GM23338 (cell line): ENCODE data around the gene LPGAT1. TPM values are rescaled to one million over a fixed set of nuclear protein-coding genes. Genes with fewer than 3 reads are reported as not detected.

Source experiments
- ATAC-seq: fragments of 200-7000 bp; cut with Tn5 transposase; 3 replicates; pipeline ENCODE4 v1.9.1; 2020
- DNase-seq: peaks from one replicate; pipeline ENCODE4 v3.0.0-alpha.2; 2015; ENCODE audit warnings: low spot score
- H2AFZ ChIP-seq: fragments of 200-600 bp; sonication (generic); 2 replicates; pipeline ENCODE4 v1.8.0; 2016; ENCODE audit warnings: antibody characterized with exemption, mild to moderate bottlenecking, moderate library complexity
- H3F3A ChIP-seq: fragments of 200-600 bp; sonication (generic); replicated peaks from 2 replicates; pipeline ENCODE4 v1.8.0; 2017; ENCODE audit warnings: antibody characterized with exemption, mixed run types, low read depth
- H3K27ac ChIP-seq: fragments of 200-600 bp; sonication (generic); 2 replicates; pipeline ENCODE4 v1.6.1; 2016; ENCODE audit warnings: low read depth
- H3K27me3 ChIP-seq: fragments of 200-600 bp; sonication (generic); 2 replicates; pipeline ENCODE4 v1.8.0; 2016; ENCODE audit warnings: mild to moderate bottlenecking, mixed run types, moderate library complexity; ENCODE audit not compliant: insufficient read depth
- H3K36me3 ChIP-seq: fragments of 200-600 bp; sonication (generic); 2 replicates; pipeline ENCODE4 v1.8.0; 2016; ENCODE audit warnings: mild to moderate bottlenecking; ENCODE audit not compliant: insufficient read depth
- H3K4me1 ChIP-seq: fragments of 200-600 bp; sonication (generic); 2 replicates; pipeline ENCODE4 v1.8.0; 2016; ENCODE audit warnings: mild to moderate bottlenecking, moderate library complexity; ENCODE audit not compliant: insufficient read depth
- H3K4me2 ChIP-seq: fragments of 200-600 bp; sonication (generic); 2 replicates; pipeline ENCODE4 v1.7.1; 2017; ENCODE audit warnings: mixed run types
- H3K4me3 ChIP-seq: fragments of 200-600 bp; sonication (generic); 2 replicates; pipeline ENCODE4 v1.6.1; 2016; ENCODE audit warnings: mixed run types
- H3K79me2 ChIP-seq: fragments of 200-600 bp; sonication (generic); replicated peaks from 2 replicates; pipeline ENCODE4 v1.8.0; 2017; ENCODE audit warnings: mild to moderate bottlenecking; ENCODE audit not compliant: insufficient read depth
- H3K9me2 ChIP-seq: fragments of 200-600 bp; sonication (generic); 2 replicates; pipeline ENCODE4 v1.8.0; 2017; ENCODE audit not compliant: insufficient read depth
- H4K20me1 ChIP-seq: fragments of 200-600 bp; sonication (generic); replicated peaks from 2 replicates; pipeline ENCODE4 v1.8.0; 2017; ENCODE audit warnings: mild to moderate bottlenecking; ENCODE audit not compliant: insufficient read depth
- H3K27ac Mint-ChIP-seq: 2 replicates; pipeline ENCODE4 v1.8.0; 2020; ENCODE audit warnings: inconsistent platforms, mild to moderate bottlenecking, moderate library complexity, mixed read lengths
- H3K27me3 Mint-ChIP-seq: 3 replicates; pipeline ENCODE4 v1.8.0; 2022; ENCODE audit warnings: low read depth, mild to moderate bottlenecking, moderate library complexity, mixed read lengths, inconsistent platforms; ENCODE audit not compliant: insufficient read depth, poor library complexity
- H3K36me3 Mint-ChIP-seq: 3 replicates; pipeline ENCODE4 v1.8.0; 2021; ENCODE audit warnings: low read depth, mild to moderate bottlenecking, inconsistent platforms, moderate library complexity, mixed read lengths
- H3K4me1 Mint-ChIP-seq: 3 replicates; pipeline ENCODE4 v1.8.0; 2020; ENCODE audit warnings: mild to moderate bottlenecking, inconsistent platforms, mixed read lengths
- H3K4me3 Mint-ChIP-seq: 3 replicates; pipeline ENCODE4 v1.8.0; 2021; ENCODE audit warnings: moderate library complexity, mild to moderate bottlenecking, inconsistent platforms, mixed read lengths
- H3K9me3 Mint-ChIP-seq: 3 replicates; pipeline ENCODE4 v1.8.0; 2020; ENCODE audit warnings: moderate library complexity, mild to moderate bottlenecking, inconsistent platforms, mixed read lengths
- CREB1 ChIP-seq: fragments of 250-450 bp; sonication (Bioruptor Pico); IDR thresholded peaks from 2 replicates; pipeline ENCODE4 v1.5.0; 2020; ENCODE audit warnings: low read depth, mild to moderate bottlenecking, moderate library complexity
- EZH2 ChIP-seq: fragments of 200-600 bp; sonication (generic); IDR thresholded peaks from one replicate; pipeline ENCODE4 v1.8.0; 2017; ENCODE audit warnings: antibody characterized with exemption, mild to moderate bottlenecking, low read depth; ENCODE audit not compliant: unreplicated experiment
- EZH2phosphoT487 ChIP-seq: fragments of 200-600 bp; sonication (generic); IDR thresholded peaks from one replicate; pipeline ENCODE4 v1.8.1; 2018; ENCODE audit warnings: antibody characterized with exemption; ENCODE audit not compliant: unreplicated experiment
- STAT1 ChIP-seq: IDR thresholded peaks from one replicate; pipeline ENCODE4 v1.6.1; 2016; ENCODE audit warnings: antibody characterized with exemption; ENCODE audit not compliant: unreplicated experiment
- ZNF114 ChIP-seq: fragments of 250-450 bp; sonication (Bioruptor Pico); IDR thresholded peaks from 2 replicates; pipeline ENCODE4 v1.5.0; 2020; ENCODE audit warnings: mild to moderate bottlenecking, moderate library complexity
- polyA plus RNA-seq: library from polyadenylated mRNA; unstranded; fragments of >200 nt; fragmentation: Nextera tagmentation; extraction: Ambion mirVana; gene quantifications from 2 replicates; pipeline ENCODE4 v1.2.1, GENCODE V29; 2016
- total RNA-seq: library from RNA; depleted of rRNA; stranded (reverse); fragments of >200 nt; shearing (Covaris generic); gene quantifications from 2 replicates; pipeline ENCODE4 v1.2.3, GENCODE V29; 2014
- TF ChIP-seq, protein P1 (sequence below), 2 experiments: fragments of 200-600 bp in 1 of 2; sonication (generic) in 1 of 2; conservative IDR thresholded peaks; 2 replicates each; pipeline versions ENCODE4 v1.5.1 to v1.6.1; 2016 to 2017; ENCODE audit warnings: antibody characterized with exemption in 2 of 2, low read depth in 2 of 2, mild to moderate bottlenecking in 2 of 2, moderate library complexity in 1 of 2
- TF ChIP-seq, protein P2 (sequence below): fragments of 250-450 bp; sonication (Bioruptor Pico); IDR thresholded peaks from 2 replicates; pipeline ENCODE4 v1.5.0; 2020; ENCODE audit warnings: mild to moderate bottlenecking, moderate library complexity

The LPGAT1 gene
- total and polyA plus RNA-seq, 2 experiments from 2014 or later: 3.3 to 16.4 TPM

DNA sequence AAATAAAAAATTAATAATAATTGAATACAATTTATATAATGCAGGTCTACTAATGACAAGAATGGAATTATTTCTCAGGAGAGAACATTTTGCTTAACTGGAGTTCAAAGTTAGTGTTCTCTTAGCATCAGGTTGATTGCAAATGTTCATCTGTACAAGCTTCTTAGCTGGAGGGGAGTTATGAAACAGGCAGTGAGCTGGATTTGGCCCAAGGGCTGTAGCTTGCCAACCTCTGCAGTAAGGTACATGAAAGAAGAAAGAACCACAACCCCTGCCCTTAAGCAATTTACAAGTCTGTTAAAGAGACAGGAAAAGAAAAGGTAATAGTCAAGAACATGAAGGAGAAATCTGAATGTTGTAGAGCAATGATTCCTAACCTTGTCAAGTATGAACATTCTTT, 17.0 kb downstream of the LPGAT1 start:
- no peaks in the 10 kb centered on the region for H4K20me1 ChIP-seq
- no peak for ATAC-seq
- no peak for TF ChIP-seq STAT1
- TF ChIP-seq, protein P1, sequence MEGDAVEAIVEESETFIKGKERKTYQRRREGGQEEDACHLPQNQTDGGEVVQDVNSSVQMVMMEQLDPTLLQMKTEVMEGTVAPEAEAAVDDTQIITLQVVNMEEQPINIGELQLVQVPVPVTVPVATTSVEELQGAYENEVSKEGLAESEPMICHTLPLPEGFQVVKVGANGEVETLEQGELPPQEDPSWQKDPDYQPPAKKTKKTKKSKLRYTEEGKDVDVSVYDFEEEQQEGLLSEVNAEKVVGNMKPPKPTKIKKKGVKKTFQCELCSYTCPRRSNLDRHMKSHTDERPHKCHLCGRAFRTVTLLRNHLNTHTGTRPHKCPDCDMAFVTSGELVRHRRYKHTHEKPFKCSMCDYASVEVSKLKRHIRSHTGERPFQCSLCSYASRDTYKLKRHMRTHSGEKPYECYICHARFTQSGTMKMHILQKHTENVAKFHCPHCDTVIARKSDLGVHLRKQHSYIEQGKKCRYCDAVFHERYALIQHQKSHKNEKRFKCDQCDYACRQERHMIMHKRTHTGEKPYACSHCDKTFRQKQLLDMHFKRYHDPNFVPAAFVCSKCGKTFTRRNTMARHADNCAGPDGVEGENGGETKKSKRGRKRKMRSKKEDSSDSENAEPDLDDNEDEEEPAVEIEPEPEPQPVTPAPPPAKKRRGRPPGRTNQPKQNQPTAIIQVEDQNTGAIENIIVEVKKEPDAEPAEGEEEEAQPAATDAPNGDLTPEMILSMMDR (conservative IDR thresholded peaks at IDR 0.05; ENCODE audit: low read depth in 2 of 2): no peak
- no peak for TF ChIP-seq EZH2
- TF ChIP-seq CREB1 (CRISPR knock-in tag): no peak
- no peak for TF ChIP-seq EZH2phosphoT487
- TF ChIP-seq, protein P2, sequence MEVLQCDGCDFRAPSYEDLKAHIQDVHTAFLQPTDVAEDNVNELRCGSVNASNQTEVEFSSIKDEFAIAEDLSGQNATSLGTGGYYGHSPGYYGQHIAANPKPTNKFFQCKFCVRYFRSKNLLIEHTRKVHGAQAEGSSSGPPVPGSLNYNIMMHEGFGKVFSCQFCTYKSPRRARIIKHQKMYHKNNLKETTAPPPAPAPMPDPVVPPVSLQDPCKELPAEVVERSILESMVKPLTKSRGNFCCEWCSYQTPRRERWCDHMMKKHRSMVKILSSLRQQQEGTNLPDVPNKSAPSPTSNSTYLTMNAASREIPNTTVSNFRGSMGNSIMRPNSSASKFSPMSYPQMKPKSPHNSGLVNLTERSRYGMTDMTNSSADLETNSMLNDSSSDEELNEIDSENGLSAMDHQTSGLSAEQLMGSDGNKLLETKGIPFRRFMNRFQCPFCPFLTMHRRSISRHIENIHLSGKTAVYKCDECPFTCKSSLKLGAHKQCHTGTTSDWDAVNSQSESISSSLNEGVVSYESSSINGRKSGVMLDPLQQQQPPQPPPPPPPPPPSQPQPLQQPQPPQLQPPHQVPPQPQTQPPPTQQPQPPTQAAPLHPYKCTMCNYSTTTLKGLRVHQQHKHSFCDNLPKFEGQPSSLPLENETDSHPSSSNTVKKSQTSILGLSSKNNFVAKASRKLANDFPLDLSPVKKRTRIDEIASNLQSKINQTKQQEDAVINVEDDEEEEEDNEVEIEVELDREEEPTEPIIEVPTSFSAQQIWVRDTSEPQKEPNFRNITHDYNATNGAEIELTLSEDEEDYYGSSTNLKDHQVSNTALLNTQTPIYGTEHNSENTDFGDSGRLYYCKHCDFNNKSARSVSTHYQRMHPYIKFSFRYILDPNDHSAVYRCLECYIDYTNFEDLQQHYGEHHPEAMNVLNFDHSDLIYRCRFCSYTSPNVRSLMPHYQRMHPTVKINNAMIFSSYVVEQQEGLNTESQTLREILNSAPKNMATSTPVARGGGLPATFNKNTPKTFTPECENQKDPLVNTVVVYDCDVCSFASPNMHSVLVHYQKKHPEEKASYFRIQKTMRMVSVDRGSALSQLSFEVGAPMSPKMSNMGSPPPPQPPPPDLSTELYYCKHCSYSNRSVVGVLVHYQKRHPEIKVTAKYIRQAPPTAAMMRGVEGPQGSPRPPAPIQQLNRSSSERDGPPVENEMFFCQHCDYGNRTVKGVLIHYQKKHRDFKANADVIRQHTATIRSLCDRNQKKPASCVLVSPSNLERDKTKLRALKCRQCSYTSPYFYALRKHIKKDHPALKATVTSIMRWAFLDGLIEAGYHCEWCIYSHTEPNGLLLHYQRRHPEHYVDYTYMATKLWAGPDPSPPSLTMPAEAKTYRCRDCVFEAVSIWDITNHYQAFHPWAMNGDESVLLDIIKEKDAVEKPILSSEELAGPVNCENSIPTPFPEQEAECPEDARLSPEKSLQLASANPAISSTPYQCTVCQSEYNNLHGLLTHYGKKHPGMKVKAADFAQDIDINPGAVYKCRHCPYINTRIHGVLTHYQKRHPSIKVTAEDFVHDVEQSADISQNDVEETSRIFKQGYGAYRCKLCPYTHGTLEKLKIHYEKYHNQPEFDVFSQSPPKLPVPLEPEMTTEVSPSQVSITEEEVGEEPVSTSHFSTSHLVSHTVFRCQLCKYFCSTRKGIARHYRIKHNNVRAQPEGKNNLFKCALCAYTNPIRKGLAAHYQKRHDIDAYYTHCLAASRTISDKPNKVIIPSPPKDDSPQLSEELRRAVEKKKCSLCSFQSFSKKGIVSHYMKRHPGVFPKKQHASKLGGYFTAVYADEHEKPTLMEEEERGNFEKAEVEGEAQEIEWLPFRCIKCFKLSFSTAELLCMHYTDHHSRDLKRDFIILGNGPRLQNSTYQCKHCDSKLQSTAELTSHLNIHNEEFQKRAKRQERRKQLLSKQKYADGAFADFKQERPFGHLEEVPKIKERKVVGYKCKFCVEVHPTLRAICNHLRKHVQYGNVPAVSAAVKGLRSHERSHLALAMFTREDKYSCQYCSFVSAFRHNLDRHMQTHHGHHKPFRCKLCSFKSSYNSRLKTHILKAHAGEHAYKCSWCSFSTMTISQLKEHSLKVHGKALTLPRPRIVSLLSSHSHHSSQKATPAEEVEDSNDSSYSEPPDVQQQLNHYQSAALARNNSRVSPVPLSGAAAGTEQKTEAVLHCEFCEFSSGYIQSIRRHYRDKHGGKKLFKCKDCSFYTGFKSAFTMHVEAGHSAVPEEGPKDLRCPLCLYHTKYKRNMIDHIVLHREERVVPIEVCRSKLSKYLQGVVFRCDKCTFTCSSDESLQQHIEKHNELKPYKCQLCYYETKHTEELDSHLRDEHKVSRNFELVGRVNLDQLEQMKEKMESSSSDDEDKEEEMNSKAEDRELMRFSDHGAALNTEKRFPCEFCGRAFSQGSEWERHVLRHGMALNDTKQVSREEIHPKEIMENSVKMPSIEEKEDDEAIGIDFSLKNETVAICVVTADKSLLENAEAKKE: no peak
- no peak for TF ChIP-seq ZNF114 (CRISPR knock-in tag)
- H3K27ac Mint-ChIP-seq: no peak overlapping the region
- H3K4me2 ChIP-seq: no peak overlapping the region
- no peaks in the 10 kb centered on the region for H3K36me3 ChIP-seq
- no peak for DNase-seq
- H3F3A ChIP-seq: no peaks in the 10 kb centered on the region
- no peak overlapping the region for H3K4me3 Mint-ChIP-seq
- peaks cover 6% of the 10 kb centered on the region; the same call in 2 of the 3 replicates for H3K36me3 Mint-ChIP-seq
- H3K4me1 ChIP-seq: no peaks in the 10 kb centered on the region
- no peak overlapping the region for H3K27ac ChIP-seq
- no peak overlapping the region for H3K4me3 ChIP-seq
- H2AFZ ChIP-seq: no peak overlapping the region
- H3K9me2 ChIP-seq: no peaks in the 10 kb centered on the region
- H3K79me2 ChIP-seq: no peaks in the 10 kb centered on the region
- no peaks in the 10 kb centered on the region for H3K27me3 ChIP-seq
- H3K27me3 Mint-ChIP-seq: no peaks in the 10 kb centered on the region
- peaks cover 4% of the 10 kb centered on the region; the same call in 1 of the 3 replicates for H3K9me3 Mint-ChIP-seq
- no peaks in the 10 kb centered on the region for H3K4me1 Mint-ChIP-seq
